Rectal smooth muscle tissue (tissue), 1 donor: ENCODE results near the gene FLACC1.
"Not testable (repeated sequence)": the region's sequence is repeated elsewhere in the genome, so short reads cannot be mapped to it uniquely, and the experiment has no call there.

Experiments
- H3K27ac ChIP-seq: one replicate; pipeline ENCODE4 v1.7.0; 2013; ENCODE audit warnings: low read depth, low read length, inconsistent platforms
- H3K27me3 ChIP-seq: one replicate; pipeline ENCODE4 v1.7.0; 2013; ENCODE audit warnings: low read length; ENCODE audit not compliant: control insufficient read depth, insufficient read depth
- H3K36me3 ChIP-seq: one replicate; pipeline ENCODE4 v1.7.0; 2013; ENCODE audit warnings: low read length; ENCODE audit not compliant: control insufficient read depth, insufficient read depth
- H3K4me1 ChIP-seq: one replicate; pipeline ENCODE4 v1.7.0; 2013; ENCODE audit warnings: low read length; ENCODE audit not compliant: control insufficient read depth, insufficient read depth
- H3K4me3 ChIP-seq: one replicate; pipeline ENCODE4 v1.7.0; 2013; ENCODE audit warnings: low read length
- H3K9ac ChIP-seq: one replicate; pipeline ENCODE4 v1.7.0; 2013; ENCODE audit warnings: low read length

The FLACC1 gene

DNA sequence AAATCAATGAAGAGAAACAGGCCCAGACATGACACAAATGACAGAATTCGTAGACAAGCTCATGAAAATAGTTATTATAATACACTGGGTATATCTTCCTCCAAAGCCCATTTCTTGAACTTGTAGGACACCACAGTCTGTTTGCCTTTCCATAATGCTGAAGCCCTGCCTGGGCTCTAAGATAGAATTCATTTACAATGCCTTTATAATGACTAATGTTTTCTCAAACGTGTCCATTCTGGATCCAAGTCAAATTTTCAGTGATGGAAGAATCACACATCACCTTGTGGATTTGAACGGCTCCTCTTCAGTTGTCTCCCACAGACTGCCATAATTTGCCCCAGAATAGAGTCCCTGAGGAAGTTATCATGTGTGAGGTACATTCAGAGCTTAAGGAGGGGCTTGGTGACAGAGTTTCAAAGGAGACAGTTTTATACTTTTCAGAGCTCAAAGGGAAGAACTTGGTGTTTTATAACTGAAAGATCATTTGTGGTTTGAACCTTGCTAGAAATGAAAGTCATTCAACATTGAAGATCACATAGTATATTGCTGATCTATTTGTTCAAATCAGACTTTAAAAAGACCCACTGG lies 58.6 kb downstream of the FLACC1 start:
- Histone ChIP-seq H3K27me3 (no peaks in the 10 kb centered on the region), H3K36me3 (no peaks in the 10 kb centered on the region), H3K9ac (no peak overlapping the region), H3K4me3 (no peak overlapping the region), H3K27ac (no peak overlapping the region), H3K4me1 (no peaks in the 10 kb centered on the region)

DNA sequence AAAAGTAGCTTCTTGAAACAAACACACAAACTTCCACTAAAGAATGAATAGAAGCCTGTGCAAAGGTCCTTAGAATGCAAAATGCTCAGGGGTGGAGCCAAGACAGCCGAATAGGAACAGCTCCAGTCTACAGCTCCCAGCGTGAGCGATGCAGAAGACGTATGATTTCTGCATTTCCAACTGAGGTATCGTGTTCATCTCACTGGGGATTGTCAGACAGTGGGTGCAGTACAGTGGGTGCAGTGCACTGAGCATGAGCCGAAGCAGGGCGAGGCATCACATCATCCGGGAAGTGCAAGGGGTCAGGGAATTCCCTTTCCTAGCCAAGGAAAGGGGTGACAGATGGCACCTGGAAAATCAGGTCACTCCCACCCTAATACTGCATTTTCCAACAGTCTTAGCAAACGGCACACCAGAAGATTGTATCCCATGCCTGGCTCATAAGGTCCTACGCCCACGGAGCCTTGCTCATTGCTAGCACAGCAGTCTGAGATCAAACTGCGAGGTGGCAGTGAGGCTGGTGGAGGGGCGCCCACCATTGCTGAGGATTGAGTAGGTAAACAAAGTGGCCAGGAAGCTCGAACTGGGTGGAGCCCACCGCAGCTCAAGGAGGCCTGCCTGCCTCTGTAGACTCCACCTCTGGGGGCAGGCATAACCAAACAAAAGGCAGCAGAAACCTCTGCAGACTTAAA lies 66.5 kb downstream of the FLACC1 start:
- not testable (repeated sequence) for H3K4me1 ChIP-seq, H3K27ac ChIP-seq, H3K4me3 ChIP-seq, H3K27me3 ChIP-seq, H3K9ac ChIP-seq
- peaks cover 12% of the 10 kb centered on the region for H3K36me3 ChIP-seq

DNA sequence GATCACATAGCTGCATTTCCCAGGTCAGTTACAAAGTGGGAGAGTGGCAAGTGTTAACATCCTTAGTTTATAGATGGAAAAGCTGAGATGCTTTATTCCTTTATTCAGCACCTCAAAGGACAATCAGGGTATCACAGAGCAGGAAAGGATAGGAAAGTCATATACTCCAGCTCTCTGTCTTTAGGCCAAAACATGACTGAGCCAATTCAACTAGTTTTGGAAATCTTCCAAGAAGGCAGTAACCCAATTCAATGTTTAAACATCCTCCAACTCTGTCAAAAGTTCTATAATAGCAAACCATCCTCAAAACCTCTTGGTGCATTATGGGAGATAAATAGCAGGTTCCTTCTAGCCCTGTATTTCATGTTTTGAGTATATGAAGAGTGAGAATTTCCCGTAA lies 71.6 kb downstream of the FLACC1 start:
- Histone ChIP-seq H3K4me3 (no peak overlapping the region), H3K27me3 (no peaks in the 10 kb centered on the region), H3K9ac (no peak overlapping the region), H3K27ac (no peak overlapping the region), H3K4me1 (no peaks in the 10 kb centered on the region), H3K36me3 (peaks cover 12% of the 10 kb centered on the region)

DNA sequence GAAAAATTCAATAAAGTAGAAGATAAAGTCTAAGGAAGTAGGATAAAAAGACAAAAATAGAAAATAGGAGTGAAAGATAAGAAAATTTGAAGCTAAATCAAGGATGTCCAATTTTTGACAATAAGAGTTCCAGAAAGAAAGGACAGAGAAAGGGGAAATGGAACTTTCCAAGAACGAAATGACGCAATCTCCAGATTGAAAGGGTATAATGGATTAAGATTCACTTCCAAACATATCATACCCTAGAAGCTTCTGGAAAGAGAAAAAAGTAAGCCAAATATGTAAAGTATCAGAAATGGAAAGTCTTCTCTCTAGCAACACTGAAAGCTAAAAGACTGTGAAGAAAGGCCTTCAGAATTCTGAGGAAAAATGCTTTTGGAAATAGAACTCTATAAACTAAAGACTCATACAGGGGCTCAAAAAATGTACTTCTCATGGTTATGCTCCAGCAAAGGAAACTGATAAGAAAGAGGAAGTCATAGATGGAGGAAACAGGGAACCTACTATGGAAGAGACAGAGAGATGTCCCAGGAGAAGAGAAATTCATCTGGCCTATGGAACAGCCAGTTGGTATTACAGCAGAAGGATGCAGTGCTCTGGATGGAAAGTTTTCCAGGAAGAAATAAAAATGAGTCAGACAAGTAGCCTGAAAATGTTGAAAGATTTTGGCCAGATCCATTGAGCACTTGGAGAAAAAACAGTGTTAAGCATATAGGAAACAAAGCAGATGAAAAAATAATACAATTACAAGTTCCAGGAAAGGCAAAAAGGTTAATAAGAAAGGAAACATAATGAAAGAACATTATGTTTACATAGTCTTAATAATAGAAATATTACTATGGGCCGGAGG lies 76.7 kb downstream of the FLACC1 start:
- Histone ChIP-seq H3K27me3 (no peaks in the 10 kb centered on the region), H3K36me3 (peaks cover 2% of the 10 kb centered on the region), H3K4me3 (no peak overlapping the region), H3K27ac (no peak overlapping the region), H3K4me1 (no peaks in the 10 kb centered on the region), H3K9ac (no peak overlapping the region)

DNA sequence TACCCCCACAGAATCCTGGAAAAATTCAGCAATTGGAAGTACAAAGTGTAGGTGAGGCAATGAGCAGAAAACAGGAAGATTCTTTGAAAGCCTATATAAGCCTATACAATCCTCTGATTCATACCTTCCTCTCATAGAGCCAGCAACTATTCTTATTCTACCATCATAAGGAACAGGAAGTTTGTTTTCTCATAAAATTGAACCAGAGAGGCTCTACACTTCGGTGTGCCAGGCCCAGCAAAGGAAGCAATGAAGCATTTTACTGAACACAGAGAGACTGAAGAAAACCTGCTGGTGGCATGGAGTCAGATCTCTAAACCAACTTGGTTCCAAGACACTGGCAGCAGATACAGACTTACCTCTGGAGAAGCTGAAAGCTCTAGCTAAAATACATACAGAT lies 78.1 kb downstream of the FLACC1 start:
- Histone ChIP-seq H3K4me3 (no peak overlapping the region), H3K4me1 (no peaks in the 10 kb centered on the region), H3K27ac (no peak overlapping the region), H3K9ac (no peak overlapping the region), H3K27me3 (no peaks in the 10 kb centered on the region), H3K36me3 (peaks cover 2% of the 10 kb centered on the region)

DNA sequence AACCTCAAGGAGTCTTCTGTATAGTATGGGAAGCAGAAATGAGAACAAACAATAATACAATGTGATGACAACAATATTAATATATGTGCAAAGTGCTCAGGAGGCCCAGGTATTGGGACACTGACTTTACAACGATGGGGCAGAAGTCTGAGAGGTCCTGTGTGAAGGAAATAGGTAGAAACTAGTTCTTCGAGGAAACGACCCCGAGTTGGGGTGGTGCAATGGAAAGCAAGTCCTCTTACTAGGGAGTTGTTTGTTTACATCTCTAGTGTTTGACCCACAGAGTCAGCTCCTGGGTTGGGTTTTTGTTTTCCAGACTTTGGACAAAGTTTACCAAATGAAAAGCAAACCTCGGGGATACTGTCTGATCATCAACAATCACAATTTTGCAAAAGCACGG lies 80.6 kb downstream of the FLACC1 start:
- Histone ChIP-seq H3K27ac (no peak overlapping the region), H3K4me3 (no peak overlapping the region), H3K9ac (no peak overlapping the region), H3K4me1 (no peaks in the 10 kb centered on the region), H3K27me3 (no peaks in the 10 kb centered on the region), H3K36me3 (peaks cover 2% of the 10 kb centered on the region)

DNA sequence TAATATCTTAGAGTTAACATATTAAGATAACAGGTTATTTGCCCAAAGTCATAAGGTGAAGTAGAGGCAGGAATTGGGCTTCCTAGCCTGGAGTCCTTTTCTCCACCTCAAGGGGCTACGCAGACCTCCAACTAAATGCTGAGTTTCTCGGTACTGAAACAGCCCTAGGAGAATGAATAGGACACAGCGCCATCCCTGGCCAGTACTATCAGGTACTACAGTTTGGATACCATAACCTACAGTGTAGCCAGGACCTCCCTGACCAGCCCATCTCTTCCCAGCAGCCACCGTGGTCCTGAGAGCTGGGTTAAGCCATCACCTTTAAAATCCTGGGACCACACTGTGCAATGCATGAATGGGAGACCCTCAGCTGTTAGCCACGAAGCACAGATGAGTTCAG lies 81.2 kb downstream of the FLACC1 start:
- Histone ChIP-seq H3K9ac (no peak overlapping the region), H3K36me3 (peaks cover 2% of the 10 kb centered on the region), H3K4me3 (no peak overlapping the region), H3K27ac (no peak overlapping the region), H3K4me1 (no peaks in the 10 kb centered on the region), H3K27me3 (no peaks in the 10 kb centered on the region)

DNA sequence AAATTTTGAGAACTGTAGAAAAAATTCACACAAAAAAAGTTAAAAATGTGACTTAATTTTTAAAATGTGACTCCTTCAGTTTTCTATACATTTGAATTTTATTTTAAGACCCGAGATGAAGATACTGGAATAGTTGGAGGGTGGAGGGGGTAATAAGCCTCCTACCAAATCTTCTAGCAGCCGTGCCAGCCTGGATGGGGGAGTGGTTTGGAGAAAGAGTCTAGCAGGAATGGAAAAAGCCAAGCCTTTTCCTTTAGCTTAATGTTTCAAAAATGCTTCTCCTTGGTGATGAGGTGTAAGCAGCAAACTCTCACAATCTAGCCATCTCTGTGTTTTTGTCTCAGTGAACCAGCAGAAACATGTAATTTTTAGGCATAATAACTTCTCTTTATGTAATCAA lies 82.1 kb downstream of the FLACC1 start:
- Histone ChIP-seq H3K36me3 (peaks cover 2% of the 10 kb centered on the region), H3K9ac (no peak overlapping the region), H3K27me3 (no peaks in the 10 kb centered on the region), H3K4me1 (no peaks in the 10 kb centered on the region), H3K4me3 (no peak overlapping the region), H3K27ac (no peak overlapping the region)

DNA sequence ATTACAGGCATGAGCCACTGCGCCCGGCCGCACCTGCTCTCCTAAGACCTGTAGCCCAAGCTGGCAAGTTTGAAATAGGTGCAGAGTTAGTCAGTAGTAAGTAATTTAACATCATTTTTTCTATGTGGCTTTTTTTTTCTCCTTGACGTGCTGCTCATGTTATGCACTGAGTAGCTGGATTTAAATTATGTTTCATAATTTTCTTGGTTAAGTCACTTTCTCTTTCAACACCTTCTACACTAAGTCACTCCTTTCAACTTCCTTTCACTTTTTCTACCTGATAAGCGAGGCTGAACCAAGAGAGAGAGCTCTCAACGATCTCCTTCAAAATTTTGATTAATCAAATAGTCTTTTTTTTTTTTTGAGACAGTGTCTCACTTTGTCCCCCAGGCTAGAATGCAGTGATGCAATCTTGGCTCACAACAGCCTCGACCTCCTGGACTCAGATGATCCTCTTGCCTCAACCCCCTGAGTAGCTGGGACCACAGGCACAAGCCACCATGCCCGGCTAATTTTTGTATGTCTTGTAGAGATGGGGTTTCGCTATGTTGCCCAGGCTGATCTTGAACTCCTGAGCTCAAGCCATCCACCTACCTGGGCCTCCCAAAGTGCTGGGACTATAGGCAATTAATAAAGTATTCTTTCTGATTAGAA lies 83.7 kb downstream of the FLACC1 start:
- H3K36me3 ChIP-seq: peaks cover 2% of the 10 kb centered on the region
- no peak overlapping the region for H3K9ac ChIP-seq
- no peaks in the 10 kb centered on the region for H3K4me1 ChIP-seq
- no peak overlapping the region for H3K27ac ChIP-seq
- H3K27me3 ChIP-seq: no peaks in the 10 kb centered on the region
- no peak overlapping the region for H3K4me3 ChIP-seq

DNA sequence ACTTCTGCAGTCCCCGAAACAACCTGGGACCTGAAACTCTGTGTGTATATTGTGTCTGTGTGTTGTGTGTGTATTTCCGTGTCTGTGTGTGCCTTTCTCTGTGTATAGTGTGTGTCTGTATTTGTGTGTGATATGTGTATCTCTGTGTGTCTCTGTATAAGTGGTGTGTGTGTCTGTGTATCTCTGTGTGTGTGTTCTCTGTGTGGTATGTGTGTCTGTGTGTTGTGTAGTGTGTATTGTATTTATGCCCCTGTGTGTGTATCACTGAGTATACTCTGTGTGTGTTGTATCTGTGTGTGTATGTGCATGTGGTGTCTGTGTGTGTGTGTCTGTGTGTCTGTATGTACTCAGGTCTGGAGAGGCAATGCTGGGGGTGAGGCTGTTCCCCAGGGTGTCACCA lies 85.2 kb downstream of the FLACC1 start:
- no peak overlapping the region for H3K9ac ChIP-seq
- H3K27ac ChIP-seq: no peak overlapping the region
- no peaks in the 10 kb centered on the region for H3K27me3 ChIP-seq
- H3K4me1 ChIP-seq: no peaks in the 10 kb centered on the region
- H3K36me3 ChIP-seq: peaks cover 2% of the 10 kb centered on the region
- H3K4me3 ChIP-seq: no peak overlapping the region

DNA sequence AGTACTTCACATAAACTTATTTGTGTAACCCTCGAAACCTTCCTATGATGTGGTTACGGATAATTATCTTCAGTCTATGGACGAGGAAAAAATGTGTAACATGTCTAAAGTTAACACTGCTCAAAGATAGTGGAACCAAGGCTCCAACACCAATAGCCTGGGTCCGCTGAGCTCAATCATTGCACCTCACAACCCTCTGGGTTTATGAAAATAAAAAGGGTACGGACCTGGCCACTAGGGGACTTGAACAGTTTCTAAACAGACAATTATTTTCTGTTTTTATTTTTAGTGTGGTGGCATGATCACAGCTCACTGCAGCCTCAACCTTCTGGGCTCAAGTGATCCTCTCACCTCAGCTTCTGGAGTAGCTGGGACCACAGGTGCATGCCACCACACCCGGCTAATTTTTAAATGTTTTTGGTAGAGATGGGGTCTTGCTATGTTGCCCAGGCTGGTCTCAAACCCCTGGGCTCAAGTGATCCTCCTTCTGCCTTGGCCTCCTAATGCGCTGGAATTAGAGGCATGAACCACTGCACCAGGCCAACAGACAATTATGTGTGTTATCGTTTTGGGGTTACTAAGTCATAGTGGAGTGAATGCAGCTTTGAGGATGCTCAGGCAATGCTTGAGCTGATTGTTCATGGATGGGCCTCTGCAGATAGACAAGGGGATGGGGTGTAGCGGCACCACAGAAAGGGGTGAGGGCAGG lies 86.7 kb downstream of the FLACC1 start:
- Histone ChIP-seq H3K27ac (no peak overlapping the region), H3K9ac (no peak overlapping the region), H3K4me1 (no peaks in the 10 kb centered on the region), H3K36me3 (no peaks in the 10 kb centered on the region), H3K4me3 (no peak overlapping the region), H3K27me3 (no peaks in the 10 kb centered on the region)

DNA sequence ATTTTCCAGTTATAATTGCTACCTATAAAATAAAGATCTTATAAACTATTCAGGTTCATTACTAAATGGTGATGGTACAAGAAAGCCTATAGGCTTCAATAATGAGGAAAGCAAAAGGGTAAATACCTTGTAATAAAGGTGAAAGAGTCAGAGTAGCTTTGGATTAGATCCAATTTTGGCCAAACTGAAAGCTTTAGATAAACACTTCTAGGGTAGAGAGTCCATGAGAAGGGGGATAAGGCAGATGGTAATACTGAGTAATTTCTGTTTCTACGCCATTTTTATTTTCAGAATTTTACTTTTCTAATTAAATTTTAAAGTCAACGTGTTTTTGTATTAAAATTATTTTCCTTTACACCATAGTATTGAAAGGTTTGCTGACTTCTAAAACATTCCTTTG lies 87.4 kb downstream of the FLACC1 start:
- H3K27ac ChIP-seq: no peak overlapping the region
- H3K36me3 ChIP-seq: no peaks in the 10 kb centered on the region
- no peak overlapping the region for H3K4me3 ChIP-seq
- H3K9ac ChIP-seq: no peak overlapping the region
- H3K4me1 ChIP-seq: no peaks in the 10 kb centered on the region
- no peaks in the 10 kb centered on the region for H3K27me3 ChIP-seq
